Measurements from ENCODE around the gene SLC1A4. TPM values are rescaled to one million over a fixed set of nuclear protein-coding genes. Genes with fewer than 3 reads are reported as not detected.

SLC1A4 gene
- total RNA-seq, 1 donor from 2014 or later: 45.9 TPM

DNA sequence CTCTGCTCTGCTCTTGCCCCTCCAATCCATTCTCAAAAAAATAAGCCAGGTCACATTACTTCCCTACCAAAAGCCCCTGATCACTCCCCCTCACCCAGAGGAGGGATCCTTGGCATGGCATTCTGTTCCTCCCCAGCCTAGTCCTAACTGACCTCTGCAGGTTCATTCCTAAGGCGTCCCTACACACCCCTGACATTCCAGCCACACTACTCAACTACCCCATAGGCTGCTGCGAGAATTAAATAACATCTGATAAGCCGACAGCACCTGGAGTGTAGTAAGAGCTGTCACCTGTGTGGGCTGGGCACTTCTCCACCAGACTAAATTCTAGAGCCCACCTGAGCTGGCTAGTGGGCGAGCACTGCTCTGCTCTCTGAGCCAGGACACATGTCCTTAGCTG lies 44.7 kb upstream of the SLC1A4 start:
- Histone ChIP-seq H3K9ac (ENCODE audit: low read length) (no peak overlapping the region), H4K20me1 (ENCODE audit: insufficient read depth, low read length) (no peaks in the 10 kb centered on the region), H3K27ac (ENCODE audit: low read depth, low read length) (no peak overlapping the region), H3K4me2 (ENCODE audit: low read length) (no peak overlapping the region), H3K36me3 (ENCODE audit: insufficient read depth, low read length) (no peaks in the 10 kb centered on the region), H3K4me3 (ENCODE audit: insufficient read depth, low read depth, low read length) (no peak overlapping the region), H2AFZ (ENCODE audit: low read depth, low read length) (no peak overlapping the region), H3K4me1 (ENCODE audit: insufficient read depth, low read length) (peaks cover 5% of the 10 kb centered on the region), H3K27me3 (ENCODE audit: insufficient read depth, low read length) (no peaks in the 10 kb centered on the region), H3K9me3 (ENCODE audit: insufficient read depth, low read depth, low read length) (no peaks in the 10 kb centered on the region), H3K79me2 (ENCODE audit: insufficient read depth, low read length) (no peaks in the 10 kb centered on the region)
- FAIRE-seq: no peak
- DNase-seq (ENCODE audit: low read depth): no peak
- H3K27me3 Mint-ChIP-seq (ENCODE audit: low read depth, unreplicated experiment): peaks cover 19% of the 10 kb centered on the region
- TF ChIP-seq EZH2 (IDR thresholded peaks at IDR 0.05; ENCODE audit: insufficient read depth, low read length): no peak
- TF ChIP-seq, protein P1, sequence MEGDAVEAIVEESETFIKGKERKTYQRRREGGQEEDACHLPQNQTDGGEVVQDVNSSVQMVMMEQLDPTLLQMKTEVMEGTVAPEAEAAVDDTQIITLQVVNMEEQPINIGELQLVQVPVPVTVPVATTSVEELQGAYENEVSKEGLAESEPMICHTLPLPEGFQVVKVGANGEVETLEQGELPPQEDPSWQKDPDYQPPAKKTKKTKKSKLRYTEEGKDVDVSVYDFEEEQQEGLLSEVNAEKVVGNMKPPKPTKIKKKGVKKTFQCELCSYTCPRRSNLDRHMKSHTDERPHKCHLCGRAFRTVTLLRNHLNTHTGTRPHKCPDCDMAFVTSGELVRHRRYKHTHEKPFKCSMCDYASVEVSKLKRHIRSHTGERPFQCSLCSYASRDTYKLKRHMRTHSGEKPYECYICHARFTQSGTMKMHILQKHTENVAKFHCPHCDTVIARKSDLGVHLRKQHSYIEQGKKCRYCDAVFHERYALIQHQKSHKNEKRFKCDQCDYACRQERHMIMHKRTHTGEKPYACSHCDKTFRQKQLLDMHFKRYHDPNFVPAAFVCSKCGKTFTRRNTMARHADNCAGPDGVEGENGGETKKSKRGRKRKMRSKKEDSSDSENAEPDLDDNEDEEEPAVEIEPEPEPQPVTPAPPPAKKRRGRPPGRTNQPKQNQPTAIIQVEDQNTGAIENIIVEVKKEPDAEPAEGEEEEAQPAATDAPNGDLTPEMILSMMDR (IDR thresholded peaks at IDR 0.05; ENCODE audit: insufficient read depth, low read depth, low read length): no peak
- peaks cover 7% of the 10 kb centered on the region for H3K4me1 Mint-ChIP-seq (ENCODE audit: low read depth, unreplicated experiment)
- H3K36me3 Mint-ChIP-seq (ENCODE audit: low read depth, unreplicated experiment): no peaks in the 10 kb centered on the region
- H3K27ac Mint-ChIP-seq (ENCODE audit: unreplicated experiment): no peak overlapping the region
- H3K4me3 Mint-ChIP-seq (ENCODE audit: unreplicated experiment): no peak overlapping the region
- H3K9me3 Mint-ChIP-seq (ENCODE audit: unreplicated experiment): peaks cover 2% of the 10 kb centered on the region

DNA sequence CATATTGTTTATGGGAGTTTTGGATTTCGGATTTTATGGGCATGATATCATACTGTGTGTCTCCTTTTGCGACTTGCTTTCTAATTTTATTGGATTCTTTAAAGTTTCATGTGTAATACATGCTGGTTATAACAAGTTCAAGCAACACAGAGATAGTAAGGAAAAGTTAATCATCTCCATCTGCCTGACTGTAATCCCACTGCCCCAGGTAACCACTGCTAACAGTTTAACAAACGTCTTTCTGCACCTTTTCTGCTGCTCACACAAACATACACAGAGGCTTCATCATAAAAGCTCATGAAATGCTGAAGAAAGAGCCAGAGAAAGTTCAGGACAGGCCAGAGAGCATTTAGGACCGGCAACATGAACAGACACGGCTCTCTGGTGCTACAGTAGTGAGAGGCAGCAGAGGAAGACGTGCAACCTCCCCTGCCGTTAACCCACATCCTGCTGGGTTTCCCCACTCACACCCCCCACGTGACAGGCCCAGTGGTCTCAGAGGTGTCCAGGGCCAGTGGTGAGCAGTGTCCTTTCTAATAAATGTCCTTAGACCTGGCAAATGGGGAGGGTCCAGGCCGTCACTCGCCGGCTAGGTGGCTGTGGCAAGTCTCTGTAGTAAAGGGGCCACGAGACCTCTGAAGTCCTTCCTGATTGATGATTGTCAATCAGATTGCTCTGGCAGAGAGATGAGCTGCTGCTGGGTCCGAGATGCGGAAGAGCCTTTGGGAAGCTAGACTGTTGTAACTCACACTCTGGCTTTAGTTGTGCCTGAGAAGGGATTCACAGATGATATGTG lies 43.0 kb upstream of the SLC1A4 start:
- no peaks in the 10 kb centered on the region for H3K79me2 ChIP-seq (ENCODE audit: insufficient read depth, low read length)
- no peak overlapping the region for H3K4me3 ChIP-seq (ENCODE audit: insufficient read depth, low read depth, low read length)
- Mint-ChIP-seq H3K27ac (ENCODE audit: unreplicated experiment) (no peak overlapping the region), H3K4me1 (ENCODE audit: low read depth, unreplicated experiment) (peaks cover 7% of the 10 kb centered on the region), H3K9me3 (ENCODE audit: unreplicated experiment) (peaks cover 2% of the 10 kb centered on the region), H3K27me3 (ENCODE audit: low read depth, unreplicated experiment) (peaks cover 18% of the 10 kb centered on the region), H3K36me3 (ENCODE audit: low read depth, unreplicated experiment) (no peaks in the 10 kb centered on the region), H3K4me3 (ENCODE audit: unreplicated experiment) (no peak overlapping the region)
- peaks cover 5% of the 10 kb centered on the region for H3K4me1 ChIP-seq (ENCODE audit: insufficient read depth, low read length)
- no peak for TF ChIP-seq EZH2 (IDR thresholded peaks at IDR 0.05; ENCODE audit: insufficient read depth, low read length)
- H3K36me3 ChIP-seq (ENCODE audit: insufficient read depth, low read length): no peaks in the 10 kb centered on the region
- peak overlapping the region; percentile 48 for H2AFZ ChIP-seq (ENCODE audit: low read depth, low read length)
- no peaks in the 10 kb centered on the region for H4K20me1 ChIP-seq (ENCODE audit: insufficient read depth, low read length)
- no peaks in the 10 kb centered on the region for H3K9me3 ChIP-seq (ENCODE audit: insufficient read depth, low read depth, low read length)
- FAIRE-seq (no peak), DNase-seq (ENCODE audit: low read depth) (no peak)
- H3K27me3 ChIP-seq (ENCODE audit: insufficient read depth, low read length): no peaks in the 10 kb centered on the region
- no peak overlapping the region for H3K9ac ChIP-seq (ENCODE audit: low read length)
- H3K27ac ChIP-seq (ENCODE audit: low read depth, low read length): no peak overlapping the region
- peak overlapping the region; percentile 7 for H3K4me2 ChIP-seq (ENCODE audit: low read length)

DNA sequence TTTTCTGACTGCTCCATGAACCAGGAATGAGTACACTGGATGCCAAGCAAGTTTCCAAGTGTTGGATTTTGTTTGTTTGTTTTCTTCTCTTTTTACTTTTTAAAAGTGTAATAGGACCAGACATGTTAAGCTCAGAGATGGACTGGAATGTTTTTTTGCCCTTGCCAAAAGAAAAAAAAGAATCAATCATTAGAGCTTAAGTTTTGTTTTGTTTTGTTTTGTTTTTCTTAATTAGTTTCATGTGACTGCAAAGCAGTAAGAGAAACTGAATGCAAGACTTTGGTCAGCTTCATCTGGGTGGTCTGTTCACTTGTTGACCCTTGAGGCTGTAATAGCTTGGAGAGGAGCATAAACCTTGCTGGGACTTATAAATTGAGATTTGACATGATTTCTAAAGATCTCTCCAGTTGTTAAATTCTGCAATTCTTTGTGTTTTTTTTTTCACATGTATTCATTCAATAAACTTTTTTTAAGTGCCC lies 42.4 kb upstream of the SLC1A4 start:
- peaks cover 6% of the 10 kb centered on the region for H3K4me1 Mint-ChIP-seq (ENCODE audit: low read depth, unreplicated experiment)
- H3K4me3 Mint-ChIP-seq (ENCODE audit: unreplicated experiment): no peak overlapping the region
- Histone ChIP-seq H3K27ac (ENCODE audit: low read depth, low read length) (no peak overlapping the region), H3K4me2 (ENCODE audit: low read length) (no peak overlapping the region), H3K4me1 (ENCODE audit: insufficient read depth, low read length) (peaks cover 6% of the 10 kb centered on the region), H3K27me3 (ENCODE audit: insufficient read depth, low read length) (no peaks in the 10 kb centered on the region), H4K20me1 (ENCODE audit: insufficient read depth, low read length) (no peaks in the 10 kb centered on the region), H3K4me3 (ENCODE audit: insufficient read depth, low read depth, low read length) (no peak overlapping the region), H3K9ac (ENCODE audit: low read length) (no peak overlapping the region), H3K9me3 (ENCODE audit: insufficient read depth, low read depth, low read length) (no peaks in the 10 kb centered on the region), H3K36me3 (ENCODE audit: insufficient read depth, low read length) (no peaks in the 10 kb centered on the region), H2AFZ (ENCODE audit: low read depth, low read length) (no peak overlapping the region), H3K79me2 (ENCODE audit: insufficient read depth, low read length) (no peaks in the 10 kb centered on the region)
- H3K9me3 Mint-ChIP-seq (ENCODE audit: unreplicated experiment): peaks cover 2% of the 10 kb centered on the region
- H3K36me3 Mint-ChIP-seq (ENCODE audit: low read depth, unreplicated experiment): no peaks in the 10 kb centered on the region
- peaks cover 15% of the 10 kb centered on the region for H3K27me3 Mint-ChIP-seq (ENCODE audit: low read depth, unreplicated experiment)
- TF ChIP-seq EZH2 (IDR thresholded peaks at IDR 0.05; ENCODE audit: insufficient read depth, low read length): no peak
- TF ChIP-seq, protein P1 (IDR thresholded peaks at IDR 0.05; ENCODE audit: insufficient read depth, low read depth, low read length): no peak
- H3K27ac Mint-ChIP-seq (ENCODE audit: unreplicated experiment): no peak overlapping the region
- DNase-seq (ENCODE audit: low read depth): no peak
- no peak for FAIRE-seq
